GM18858 (cell line): Measurements from ENCODE around the gene ANXA11.
"Not testable (repeated sequence)": the region's sequence is repeated elsewhere in the genome, so short reads cannot be mapped to it uniquely, and the experiment has no call there.

Experiments
- ATAC-seq: cut with Tn5 transposase; IDR thresholded peaks from one replicate; pipeline ENCODE4 v1.9.1; 2021; ENCODE audit not compliant: unreplicated experiment

The ANXA11 gene

DNA sequence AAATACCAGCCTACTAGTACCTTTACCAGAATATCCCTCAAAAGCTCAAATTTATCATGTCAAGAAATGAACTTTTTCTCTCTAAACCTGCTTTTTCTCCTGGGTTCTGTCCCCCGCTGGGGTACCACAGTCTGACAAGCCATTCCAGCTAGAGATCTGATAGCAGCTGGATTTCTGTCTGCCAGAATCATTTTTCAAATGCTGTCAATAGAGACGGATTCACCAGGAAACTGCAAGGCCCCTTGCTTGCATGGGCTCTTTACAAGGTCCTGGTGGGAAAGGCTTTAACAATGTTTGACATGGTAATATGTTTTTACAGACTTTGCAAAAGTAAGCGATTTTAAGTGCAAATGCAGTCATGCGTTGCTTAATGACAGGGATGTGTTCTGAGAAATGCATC lies 4.9 kb upstream of the ANXA11 start:
- ATAC-seq = no peak

DNA sequence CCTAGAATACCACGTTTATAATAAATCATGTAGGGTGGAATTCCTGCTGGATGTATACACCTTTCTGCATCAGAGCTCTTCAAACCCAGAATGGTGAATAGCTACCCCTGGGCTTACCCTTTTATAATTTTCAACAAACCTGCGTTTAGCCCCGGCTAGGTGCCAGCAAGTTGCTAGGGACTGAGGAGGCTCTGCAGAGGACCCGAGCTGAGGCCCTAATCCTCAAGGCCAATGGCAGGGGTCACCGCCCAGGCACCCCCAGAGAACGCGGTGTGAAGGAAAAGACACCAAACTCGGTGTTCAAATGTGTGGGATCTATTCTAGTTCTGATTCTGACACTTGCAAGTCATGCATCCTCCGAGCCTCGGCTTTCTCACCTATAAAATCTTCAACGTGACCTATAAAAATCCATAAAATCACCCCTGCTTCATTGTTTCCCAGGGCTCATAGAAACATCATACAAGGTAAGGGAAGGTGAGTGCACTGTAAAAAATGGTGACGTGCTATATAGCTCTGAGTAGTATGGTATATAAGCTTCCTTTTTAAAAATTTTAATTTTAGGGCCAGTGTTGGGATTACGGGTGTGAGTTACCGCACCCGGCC lies 2.5 kb upstream of the ANXA11 start:
- ATAC-seq = no peak

- ATAC-seq = no peak
These were observed 929 bp upstream of the ANXA11 start for GRCh38 chr10:80206277-80206655.

GRCh38 chr10:80204677-80205476 lies 460 bp downstream of the ANXA11 start:
- ATAC-seq = peak; percentile 14

DNA sequence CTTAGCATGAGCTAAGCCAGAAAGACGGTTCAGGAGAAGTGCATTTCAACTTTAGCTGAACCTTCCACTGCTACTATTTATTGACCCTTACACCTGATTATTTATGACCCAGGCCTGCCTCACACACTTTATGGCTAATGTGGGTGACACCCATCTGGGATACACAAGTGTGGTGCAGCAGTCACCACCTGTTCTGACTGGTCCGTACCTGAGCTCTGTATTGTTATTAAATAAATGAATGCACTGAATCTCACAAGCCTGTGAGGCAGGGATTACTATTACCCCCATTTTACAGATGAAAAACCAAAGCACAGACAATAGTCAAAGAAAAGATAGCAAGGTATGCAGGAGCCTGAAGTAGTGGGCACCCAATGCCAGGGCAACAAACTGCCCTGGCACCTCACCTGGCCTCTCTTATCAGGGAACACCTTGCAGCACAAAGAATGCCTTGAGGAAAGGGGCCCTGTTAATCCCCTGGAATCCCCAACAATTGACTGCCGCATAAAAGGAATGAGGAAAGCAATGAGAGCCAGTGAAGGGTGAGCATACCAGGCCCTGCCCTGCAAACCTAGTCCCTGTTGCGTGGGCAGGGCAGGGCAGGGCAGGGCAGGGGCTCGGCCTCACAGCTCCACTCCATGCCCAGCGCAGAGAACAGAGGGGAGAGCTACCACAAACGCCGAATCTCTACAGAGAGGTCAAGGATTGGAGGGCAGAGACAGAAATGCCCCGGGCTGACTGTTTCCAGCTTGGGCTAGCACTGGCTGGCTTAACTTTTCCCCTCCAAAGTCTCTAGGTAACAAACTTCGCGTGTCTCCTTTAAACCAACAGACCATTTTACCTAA lies 1.3 kb downstream of the ANXA11 start:
- ATAC-seq = no peak

- peak; percentile 51 for ATAC-seq
These were observed 2.2 kb downstream of the ANXA11 start for GRCh38 chr10:80202934-80203834.

DNA sequence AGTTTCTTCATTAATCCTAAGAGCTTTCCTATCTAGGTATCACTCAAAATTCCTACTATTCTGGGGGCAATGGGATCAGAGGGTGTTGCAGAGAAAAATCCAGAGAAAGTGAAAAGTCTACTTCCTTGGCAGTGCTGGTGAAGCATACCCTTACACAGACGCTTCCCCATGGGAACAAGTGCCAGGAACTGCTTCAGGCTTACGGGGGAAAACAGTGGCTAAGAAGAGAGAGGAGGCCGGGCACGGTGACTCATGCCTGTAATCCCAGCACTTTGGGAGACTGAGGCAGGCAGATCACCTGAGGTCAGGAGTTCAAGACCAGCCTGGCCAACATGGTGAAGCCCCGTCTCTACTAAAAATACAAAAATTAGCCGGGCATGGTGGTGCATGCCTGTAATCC lies 2.8 kb downstream of the ANXA11 start:
- ATAC-seq = not testable (repeated sequence)

DNA sequence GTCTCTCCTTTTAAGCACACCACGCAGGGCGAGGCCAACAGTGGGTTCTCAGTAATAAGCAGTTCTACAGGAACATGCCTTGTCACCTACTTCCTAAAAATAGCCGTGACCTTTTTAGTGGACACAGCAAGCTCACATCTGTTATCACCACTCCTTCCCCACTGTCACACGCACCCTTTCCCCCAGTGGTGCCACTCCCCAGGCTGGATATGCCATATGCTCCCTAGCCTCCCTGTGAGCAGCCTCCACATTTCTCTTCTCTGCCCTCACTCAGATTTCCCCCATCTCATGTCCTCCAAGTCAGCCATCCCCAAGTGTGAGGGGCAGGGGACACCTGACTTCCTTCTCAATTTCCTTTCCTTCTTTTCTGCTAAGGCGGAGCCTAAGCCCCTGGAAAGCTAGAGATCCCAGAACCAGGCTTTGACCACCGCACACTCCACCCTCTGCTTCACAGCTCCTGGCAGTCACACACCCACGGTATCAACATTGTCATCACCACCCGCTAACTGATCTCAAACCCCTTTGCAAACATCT lies 3.7 kb downstream of the ANXA11 start:
- no peak for ATAC-seq

GRCh38 chr10:80200687-80201086 lies 4.7 kb downstream of the ANXA11 start:
- no peak for ATAC-seq

DNA sequence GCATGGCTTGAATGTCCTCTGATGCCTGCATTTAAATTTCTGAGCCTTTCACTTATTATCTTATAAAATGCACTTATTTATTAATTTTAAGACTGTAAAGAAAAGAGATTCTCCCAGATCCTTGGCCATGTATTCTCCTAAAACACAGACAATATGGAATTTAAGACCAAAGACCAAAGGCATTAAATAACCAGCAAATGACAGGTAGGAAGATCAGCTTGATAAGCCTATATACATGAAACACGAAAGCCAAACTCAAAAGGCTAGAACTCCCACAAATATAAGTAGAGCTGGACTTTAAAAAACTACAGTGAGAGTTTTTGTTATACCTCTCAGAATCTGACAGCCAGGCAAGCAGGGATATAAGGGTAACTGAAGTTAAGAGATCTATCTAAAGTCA lies 5.1 kb downstream of the ANXA11 start:
- no peak for ATAC-seq

GRCh38 chr10:80199828-80200227 lies 5.5 kb downstream of the ANXA11 start:
- ATAC-seq = no peak

GRCh38 chr10:80197972-80198916 lies 7.1 kb downstream of the ANXA11 start:
- ATAC-seq = no peak

DNA sequence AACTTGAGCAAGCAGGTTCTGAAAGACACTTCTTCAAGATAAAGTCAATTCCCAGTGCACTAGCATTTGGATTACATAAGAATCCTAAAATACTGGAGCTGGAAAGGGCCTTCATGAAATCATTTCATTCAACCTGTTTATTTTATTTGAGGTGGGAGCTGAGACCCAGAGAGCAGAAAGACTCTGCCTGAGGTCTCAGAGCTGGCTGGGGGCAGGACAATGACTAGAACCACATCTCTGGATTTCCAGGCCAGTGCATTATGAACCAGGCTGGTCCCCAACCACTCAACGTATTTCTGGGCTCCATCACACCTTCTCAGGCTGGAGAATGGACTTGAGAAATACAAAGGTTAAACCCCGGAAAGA lies 8.4 kb downstream of the ANXA11 start:
- ATAC-seq = no peak

GRCh38 chr10:80196270-80196949 lies 8.9 kb downstream of the ANXA11 start:
- ATAC-seq = peak; percentile 83

- ATAC-seq = no peak
These were observed 10.2 kb downstream of the ANXA11 start for GRCh38 chr10:80195046-80195574.

GRCh38 chr10:80194373-80195045 lies 10.8 kb downstream of the ANXA11 start:
- no peak for ATAC-seq

GRCh38 chr10:80192553-80192952 lies 12.8 kb downstream of the ANXA11 start:
- ATAC-seq = no peak

- ATAC-seq = no peak
These were observed 13.6 kb downstream of the ANXA11 start for GRCh38 chr10:80191589-80192270.
